Natural killer cell (primary cell): Measurements from ENCODE around the gene NUF2. TPM values are rescaled to one million over a fixed set of nuclear protein-coding genes. Genes with fewer than 3 reads are reported as not detected.
"Not testable (repeated sequence)": the region's sequence is repeated elsewhere in the genome, so short reads cannot be mapped to it uniquely, and the experiment has no call there.

Experiments used
- ATAC-seq, 3 donors: fragments of 150-1000 bp in 2 of 3; fragments of 200-7000 bp in 1 of 3; cut with Tn5 transposase; 1 replicate in 1 of 3; 2 replicates in 2 of 3; pipeline ENCODE4 v1.10.0; 2021; ENCODE audit warnings: mild to moderate bottlenecking in 2 of 3, moderate library complexity in 2 of 3
- DNase-seq, 2 donors: peaks; one replicate each; pipeline versions ENCODE4 v3.0.0 to v3.0.0-alpha.2; 2013 to 2021; ENCODE audit warnings: mixed read lengths in 1 of 2
- H3K27ac ChIP-seq: one replicate; pipeline ENCODE4 v1.5.1; 2013; ENCODE audit warnings: mild to moderate bottlenecking, low read length
- H3K27me3 ChIP-seq: one replicate; pipeline ENCODE4 v1.6.1; 2013; ENCODE audit warnings: low read length; ENCODE audit not compliant: control insufficient read depth, insufficient read depth
- H3K36me3 ChIP-seq: one replicate; pipeline ENCODE4 v1.6.1; 2013; ENCODE audit warnings: low read length; ENCODE audit not compliant: control insufficient read depth, insufficient read depth
- H3K4me1 ChIP-seq: one replicate; pipeline ENCODE4 v1.6.1; 2013; ENCODE audit warnings: low read length; ENCODE audit not compliant: control insufficient read depth, insufficient read depth
- H3K4me3 ChIP-seq: one replicate; pipeline ENCODE4 v1.5.1; 2013; ENCODE audit warnings: low read length
- H3K9me3 ChIP-seq: one replicate; pipeline ENCODE4 v1.6.1; 2013; ENCODE audit warnings: low read length; ENCODE audit not compliant: control insufficient read depth, insufficient read depth
- H3K27ac Mint-ChIP-seq, 2 donors: one replicate each; pipeline ENCODE4 v1.8.0; 2022; ENCODE audit warnings: mild to moderate bottlenecking in 2 of 2, mixed read lengths in 2 of 2, moderate library complexity in 1 of 2
- H3K27me3 Mint-ChIP-seq, 2 donors: one replicate each; pipeline ENCODE4 v1.8.0; 2022; ENCODE audit warnings: low read depth in 2 of 2, mixed read lengths in 2 of 2
- H3K36me3 Mint-ChIP-seq: one replicate; pipeline ENCODE4 v1.8.0; 2022; ENCODE audit warnings: mixed read lengths
- H3K4me1 Mint-ChIP-seq, 2 donors: one replicate each; pipeline ENCODE4 v1.8.0; 2022; ENCODE audit warnings: mixed read lengths in 2 of 2
- H3K4me3 Mint-ChIP-seq: one replicate; pipeline ENCODE4 v1.8.0; 2022; ENCODE audit warnings: mild to moderate bottlenecking, moderate library complexity, mixed read lengths
- H3K9me3 Mint-ChIP-seq, 2 donors: one replicate each; pipeline ENCODE4 v1.8.0; 2022; ENCODE audit warnings: mixed read lengths in 2 of 2
- CTCF ChIP-seq: fragments of 200-600 bp; IDR thresholded peaks from one replicate; pipeline ENCODE4 v1.8.0; 2022; ENCODE audit warnings: antibody characterized with exemption
- WGBS: methylation state at CpG from one replicate; pipeline ENCODE4 v1.1.7; 2013; ENCODE audit warnings: missing lambda C conversion rate; ENCODE audit not compliant: insufficient coverage; 5-methylcytosine and 5-hydroxymethylcytosine counted together
- intact Hi-C: fragments of 100-400 bp; cut with micrococcal nuclease; formaldehyde crosslinking; loops from one replicate; pipeline ENCODE4 v1.14.2; 2022
- total RNA-seq, 4 donors: library from RNA; stranded (reverse); fragments of 120-200 nt in 1 of 4; gene quantifications; one replicate each; pipeline versions ENCODE4 v1.2.3 to v1.2.4, GENCODE V29; 2013 to 2022

NUF2 gene
- total RNA-seq, 3 donors from 2014 or later (not counting 1 experiment from before 2014, with no cell fraction given): 2.5 to 5.6 (median 2.7) TPM

DNA sequence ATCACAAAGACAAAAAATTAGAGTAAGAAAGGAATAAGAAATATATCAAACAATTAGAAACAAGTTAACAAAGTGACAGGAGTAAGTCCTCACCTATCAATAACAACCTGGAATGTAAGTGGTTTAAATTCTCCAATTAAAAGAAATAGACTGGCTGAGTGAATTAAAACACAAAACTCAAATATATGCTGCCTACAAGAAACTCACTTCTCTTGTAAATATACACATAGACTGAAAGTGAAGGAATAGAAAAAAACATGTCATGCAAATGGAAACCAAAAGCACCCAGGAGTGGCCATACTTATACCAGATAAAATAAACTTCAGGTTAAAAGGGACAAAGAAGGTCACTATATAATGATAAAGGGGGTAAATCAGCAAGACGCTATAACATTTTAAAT lies 43.2 kb upstream of the NUF2 start:
- Histone ChIP-seq H3K27ac (no peak overlapping the region), H3K4me3 (no peak overlapping the region), H3K4me1 (no peaks in the 10 kb centered on the region), H3K27me3 (no peaks in the 10 kb centered on the region), H3K36me3 (no peaks in the 10 kb centered on the region), H3K9me3 (no peaks in the 10 kb centered on the region)
- Mint-ChIP-seq H3K9me3 (peaks cover 8 to 25% of the 10 kb centered on the region in 2 donors), H3K36me3 (peaks cover 49% of the 10 kb centered on the region), H3K4me3 (no peak overlapping the region), H3K27ac (no peak overlapping the region), H3K27me3 (no peaks in the 10 kb centered on the region), H3K4me1 (no peaks in the 10 kb centered on the region)
- intact Hi-C loops: no loop called here
- TF ChIP-seq CTCF: no peak
- ATAC-seq (no peak), DNase-seq (no peak)
- WGBS: 100% methylated on average over 1 of the region's 1 CpG

GRCh38 chr1:163284867-163285266 lies 36.9 kb upstream of the NUF2 start:
- H3K4me1 ChIP-seq, H3K4me3 ChIP-seq, H3K27me3 ChIP-seq, H3K36me3 ChIP-seq, ATAC-seq, H3K9me3 ChIP-seq, H3K27ac Mint-ChIP-seq, H3K27me3 Mint-ChIP-seq, H3K4me1 Mint-ChIP-seq, DNase-seq, H3K9me3 Mint-ChIP-seq, H3K36me3 Mint-ChIP-seq, H3K27ac ChIP-seq, H3K4me3 Mint-ChIP-seq, intact Hi-C loops: not testable (repeated sequence)
- WGBS: 71% methylated on average over 1 of the region's 2 CpGs

DNA sequence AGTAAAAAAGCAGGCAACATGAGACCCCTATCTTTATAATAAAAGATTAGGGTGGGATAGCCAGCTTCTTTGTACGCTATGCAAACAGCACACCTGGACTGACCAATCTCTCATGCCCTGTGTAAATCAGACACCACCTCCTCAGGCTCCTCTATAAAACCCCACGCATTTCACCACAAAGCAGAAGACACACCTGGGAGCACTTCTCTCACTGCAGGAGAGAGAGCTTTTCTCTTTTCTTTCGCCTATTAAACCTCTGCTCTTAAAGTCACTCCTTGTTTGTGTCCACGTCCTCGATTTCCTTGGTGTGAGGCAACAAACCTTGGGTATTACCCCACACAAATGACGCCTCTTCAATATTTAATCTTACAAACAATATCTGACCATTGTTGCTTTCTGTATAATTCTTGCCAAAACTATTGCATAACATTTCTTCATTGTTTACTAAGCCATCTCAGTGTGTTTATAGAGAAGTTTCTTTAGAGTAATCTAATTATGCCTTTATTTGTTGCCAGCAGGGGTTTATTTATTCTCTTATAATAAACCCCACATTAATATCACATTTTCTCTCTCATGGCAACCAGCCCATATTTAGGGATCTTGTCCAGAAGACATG lies 31.6 kb upstream of the NUF2 start:
- no peak for TF ChIP-seq CTCF
- Mint-ChIP-seq H3K27me3 (no peaks in the 10 kb centered on the region), H3K27ac (no peak overlapping the region), H3K4me3 (no peak overlapping the region), H3K4me1 (no peaks in the 10 kb centered on the region), H3K9me3 (no peaks in the 10 kb centered on the region), H3K36me3 (no peaks in the 10 kb centered on the region)
- Histone ChIP-seq H3K4me1 (no peaks in the 10 kb centered on the region), H3K36me3 (no peaks in the 10 kb centered on the region), H3K27ac (no peak overlapping the region), H3K9me3 (no peaks in the 10 kb centered on the region), H3K4me3 (no peak overlapping the region), H3K27me3 (no peaks in the 10 kb centered on the region)
- 95% methylated on average over 6 of the region's 6 CpGs for WGBS
- ATAC-seq (no peak), DNase-seq (no peak)
- intact Hi-C loops: no loop called here

DNA sequence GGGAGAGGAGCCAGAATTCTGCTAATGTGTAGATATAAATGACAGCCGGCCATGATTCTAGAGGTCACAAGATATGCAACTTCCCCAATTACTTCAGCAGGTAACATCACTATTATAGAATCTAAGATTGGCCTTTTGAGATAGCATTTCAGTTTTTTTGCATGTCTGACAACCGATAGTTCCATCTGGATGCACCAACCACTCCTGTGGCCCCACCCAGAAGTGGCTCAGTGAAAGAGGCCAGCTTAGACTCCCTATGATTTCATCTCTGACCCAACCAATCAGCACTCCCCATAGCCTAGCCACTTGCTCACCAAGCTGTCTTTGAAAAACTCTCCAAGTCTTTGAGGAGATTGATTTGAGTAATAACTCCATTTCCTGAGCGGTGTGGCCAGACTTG lies 30.3 kb upstream of the NUF2 start:
- no peak for ATAC-seq
- H3K27me3 ChIP-seq: no peaks in the 10 kb centered on the region
- DNase-seq: no peak
- no peak overlapping the region for H3K27ac ChIP-seq
- 97% methylated on average over 3 of the region's 3 CpGs for WGBS
- H3K4me3 ChIP-seq: no peak overlapping the region
- no peaks in the 10 kb centered on the region for H3K9me3 Mint-ChIP-seq
- no peaks in the 10 kb centered on the region for H3K4me1 Mint-ChIP-seq
- no peak for TF ChIP-seq CTCF
- intact Hi-C loops: no loop called here
- H3K9me3 ChIP-seq: no peaks in the 10 kb centered on the region
- no peak overlapping the region for H3K27ac Mint-ChIP-seq
- H3K4me3 Mint-ChIP-seq: no peak overlapping the region
- no peaks in the 10 kb centered on the region for H3K36me3 ChIP-seq
- H3K27me3 Mint-ChIP-seq: no peaks in the 10 kb centered on the region
- H3K36me3 Mint-ChIP-seq: no peaks in the 10 kb centered on the region
- no peaks in the 10 kb centered on the region for H3K4me1 ChIP-seq

DNA sequence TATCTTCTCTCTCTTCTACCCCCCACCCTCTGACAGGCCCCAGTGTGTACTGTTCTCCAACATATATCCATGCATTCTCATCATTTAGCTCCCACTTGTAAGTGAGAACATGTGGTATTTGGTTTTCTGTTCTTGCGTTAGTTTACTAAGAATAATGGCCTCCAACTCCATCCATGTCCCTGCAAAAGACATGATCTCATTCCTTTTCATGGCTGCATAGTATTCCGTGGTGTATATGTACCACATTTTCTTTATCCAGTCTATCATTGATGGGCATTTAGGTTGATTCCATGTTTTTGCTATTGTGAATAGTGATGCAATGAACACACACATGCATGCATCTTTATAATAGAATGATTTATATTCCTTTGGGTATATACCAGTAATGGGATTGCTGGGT lies 29.6 kb upstream of the NUF2 start:
- H3K27me3 Mint-ChIP-seq, H3K27me3 ChIP-seq, H3K36me3 Mint-ChIP-seq, DNase-seq, H3K9me3 ChIP-seq, H3K27ac Mint-ChIP-seq, H3K27ac ChIP-seq, H3K4me1 ChIP-seq, H3K4me3 Mint-ChIP-seq, H3K36me3 ChIP-seq, ATAC-seq, H3K4me3 ChIP-seq, intact Hi-C loops, H3K9me3 Mint-ChIP-seq, H3K4me1 Mint-ChIP-seq: not testable (repeated sequence)
- WGBS: 100% methylated on average over 1 of the region's 2 CpGs

DNA sequence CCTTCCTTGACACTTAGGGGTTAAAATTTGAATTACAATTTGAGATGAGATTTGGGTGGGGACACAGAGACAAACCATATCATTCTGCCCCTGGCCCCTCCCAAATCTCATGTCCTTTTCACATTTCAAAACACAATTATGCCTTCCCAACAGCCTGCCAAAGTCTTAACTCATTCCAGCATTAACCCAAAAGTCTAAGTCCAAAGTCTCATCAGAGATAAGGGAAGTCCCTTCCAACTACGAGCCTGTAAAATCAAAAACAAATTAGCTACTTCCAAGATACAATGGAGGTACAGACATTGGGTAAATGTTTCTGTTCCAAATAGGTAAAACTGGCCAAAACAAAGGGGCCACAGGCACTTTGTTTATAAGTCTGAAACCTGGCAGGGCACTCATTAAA lies 28.3 kb upstream of the NUF2 start:
- ATAC-seq, H3K27me3 Mint-ChIP-seq, H3K36me3 Mint-ChIP-seq, H3K4me1 Mint-ChIP-seq, H3K9me3 Mint-ChIP-seq, intact Hi-C loops, H3K4me1 ChIP-seq, H3K27ac ChIP-seq, H3K36me3 ChIP-seq, H3K4me3 ChIP-seq, H3K4me3 Mint-ChIP-seq, H3K9me3 ChIP-seq, DNase-seq, H3K27ac Mint-ChIP-seq, H3K27me3 ChIP-seq: not testable (repeated sequence)
- no CpG with 5 or more reads among the region's 1 CpG for whole genome bisulfite sequencing
